T-helper 1 cell (primary cell): ENCODE measurements around the gene TMEM196.
"Not testable (repeated sequence)": the region's sequence is repeated elsewhere in the genome, so short reads cannot be mapped to it uniquely, and the experiment has no call there.

Experiments used
- DNase-seq, 5 donors: peaks; one replicate each; pipeline ENCODE4 v3.0.0-alpha.2; 2012 to 2020

The TMEM196 gene

GRCh38 chr7:19705663-19706062 lies 67.8 kb downstream of the TMEM196 start:
- no peak for DNase-seq

- no peak for DNase-seq
These were observed 71.9 kb downstream of the TMEM196 start for GRCh38 chr7:19701471-19701870.

GRCh38 chr7:19700936-19701335 lies 72.5 kb downstream of the TMEM196 start:
- DNase-seq: no peak

GRCh38 chr7:19698331-19698730 lies 75.1 kb downstream of the TMEM196 start:
- DNase-seq: no peak

GRCh38 chr7:19696926-19697325 lies 76.5 kb downstream of the TMEM196 start:
- DNase-seq: no peak

GRCh38 chr7:19692111-19692828 lies 81.1 kb downstream of the TMEM196 start:
- DNase-seq: no peak

- DNase-seq: no peak
These were observed 82.7 kb downstream of the TMEM196 start for GRCh38 chr7:19690736-19691135.

GRCh38 chr7:19689130-19689529 lies 84.3 kb downstream of the TMEM196 start:
- not testable (repeated sequence) for DNase-seq

GRCh38 chr7:19681596-19681995 lies 91.8 kb downstream of the TMEM196 start:
- DNase-seq: no peak

GRCh38 chr7:19677180-19677579 lies 96.2 kb downstream of the TMEM196 start:
- DNase-seq: peak in 1 of 5 donors; percentile 17

- DNase-seq: no peak
These were observed 97.6 kb downstream of the TMEM196 start for GRCh38 chr7:19675816-19676215.

- no peak for DNase-seq
These were observed 99.0 kb downstream of the TMEM196 start for GRCh38 chr7:19674266-19674960.

- DNase-seq: no peak
These were observed 102.6 kb downstream of the TMEM196 start for GRCh38 chr7:19670806-19671205.
